GM23338 (cell line): Measurements from ENCODE around the gene ST6GALNAC3.

Experiments
- CREB1 ChIP-seq: fragments of 250-450 bp; sonication (Bioruptor Pico); IDR thresholded peaks from 2 replicates; pipeline ENCODE4 v1.5.0; 2020; ENCODE audit warnings: low read depth, mild to moderate bottlenecking, moderate library complexity
- CTCF ChIP-seq, 2 experiments: fragments of 200-600 bp in 1 of 2; sonication (generic) in 1 of 2; conservative IDR thresholded peaks; 2 replicates each; pipeline versions ENCODE4 v1.5.1 to v1.6.1; 2016 to 2017; ENCODE audit warnings: antibody characterized with exemption in 2 of 2, low read depth in 2 of 2, mild to moderate bottlenecking in 2 of 2, moderate library complexity in 1 of 2
- EZH2 ChIP-seq: fragments of 200-600 bp; sonication (generic); IDR thresholded peaks from one replicate; pipeline ENCODE4 v1.8.0; 2017; ENCODE audit warnings: antibody characterized with exemption, mild to moderate bottlenecking, low read depth; ENCODE audit not compliant: unreplicated experiment
- EZH2phosphoT487 ChIP-seq: fragments of 200-600 bp; sonication (generic); IDR thresholded peaks from one replicate; pipeline ENCODE4 v1.8.1; 2018; ENCODE audit warnings: antibody characterized with exemption; ENCODE audit not compliant: unreplicated experiment
- JUNB ChIP-seq: IDR thresholded peaks from one replicate; pipeline ENCODE4 v1.6.1; 2016; ENCODE audit warnings: antibody characterized with exemption; ENCODE audit not compliant: unreplicated experiment
- POLR2AphosphoS5 ChIP-seq: IDR thresholded peaks from 2 replicates; pipeline ENCODE4 v1.6.1; 2016; ENCODE audit warnings: antibody characterized with exemption, low read depth
- REST ChIP-seq: IDR thresholded peaks from one replicate; pipeline ENCODE4 v1.6.1; 2018; ENCODE audit warnings: antibody characterized with exemption; ENCODE audit not compliant: unreplicated experiment
- STAT1 ChIP-seq: IDR thresholded peaks from one replicate; pipeline ENCODE4 v1.6.1; 2016; ENCODE audit warnings: antibody characterized with exemption; ENCODE audit not compliant: unreplicated experiment
- ZNF331 ChIP-seq: fragments of 250-450 bp; sonication (Bioruptor Pico); IDR thresholded peaks from 2 replicates; pipeline ENCODE4 v1.5.0; 2020; ENCODE audit warnings: low read depth, mild to moderate bottlenecking, moderate library complexity
- ZNF462 ChIP-seq: fragments of 250-450 bp; sonication (Bioruptor Pico); IDR thresholded peaks from 2 replicates; pipeline ENCODE4 v1.5.0; 2020; ENCODE audit warnings: mild to moderate bottlenecking, moderate library complexity

- TF ChIP-seq REST (no peak), POLR2AphosphoS5 (no peak), CTCF (conservative IDR thresholded peaks at IDR 0.05; ENCODE audit: low read depth in 2 of 2) (no peak), EZH2phosphoT487 (no peak), EZH2 (no peak), CREB1 (CRISPR knock-in tag) (no peak), JUNB (no peak), STAT1 (no peak), ZNF331 (CRISPR knock-in tag) (no peak), ZNF462 (no peak)
These were observed 217.2 kb downstream of the ST6GALNAC3 start for GRCh38 chr1:76291737-76292136.
